ENCODE measurements around the gene ARHGAP6. TPM values are rescaled to one million over a fixed set of nuclear protein-coding genes. Genes with fewer than 3 reads are reported as not detected.

ARHGAP6 gene
- total RNA-seq, 4 donors from 2014 or later = 2.7 to 9.1 (median 4.3) TPM

- no peak overlapping the region for H3K4me3 ChIP-seq (ENCODE audit: low read depth, poor library complexity, severe bottlenecking)
- no peak for TF ChIP-seq CTCF (IDR thresholded peaks at IDR 0.05)
- TF ChIP-seq POLR2A (IDR thresholded peaks at IDR 0.05) = no peak
- 59 to 88% methylated on average over 6 of the region's 6 CpGs for WGBS, 2 donors
- DNase-seq (ENCODE audit: low spot score in 2 of 2) = no peak
- intact Hi-C loops (cut with DNase I; ENCODE audit: low total_unique reads) = no loop called here
These were observed 501.3 kb downstream of the ARHGAP6 start for GRCh38 chrX:11164433-11164832.

- 71 to 100% methylated on average over 1 of the region's 1 CpG for WGBS, 2 donors
- intact Hi-C loops (cut with DNase I; ENCODE audit: low total_unique reads) = no loop called here
- H3K4me3 ChIP-seq (ENCODE audit: low read depth, poor library complexity, severe bottlenecking) = no peak overlapping the region
- no peak for DNase-seq (ENCODE audit: low spot score in 2 of 2)
- no peak for TF ChIP-seq POLR2A (IDR thresholded peaks at IDR 0.05)
- no peak for TF ChIP-seq CTCF (IDR thresholded peaks at IDR 0.05)
These were observed 506.6 kb downstream of the ARHGAP6 start for GRCh38 chrX:11159149-11159548.

DNA sequence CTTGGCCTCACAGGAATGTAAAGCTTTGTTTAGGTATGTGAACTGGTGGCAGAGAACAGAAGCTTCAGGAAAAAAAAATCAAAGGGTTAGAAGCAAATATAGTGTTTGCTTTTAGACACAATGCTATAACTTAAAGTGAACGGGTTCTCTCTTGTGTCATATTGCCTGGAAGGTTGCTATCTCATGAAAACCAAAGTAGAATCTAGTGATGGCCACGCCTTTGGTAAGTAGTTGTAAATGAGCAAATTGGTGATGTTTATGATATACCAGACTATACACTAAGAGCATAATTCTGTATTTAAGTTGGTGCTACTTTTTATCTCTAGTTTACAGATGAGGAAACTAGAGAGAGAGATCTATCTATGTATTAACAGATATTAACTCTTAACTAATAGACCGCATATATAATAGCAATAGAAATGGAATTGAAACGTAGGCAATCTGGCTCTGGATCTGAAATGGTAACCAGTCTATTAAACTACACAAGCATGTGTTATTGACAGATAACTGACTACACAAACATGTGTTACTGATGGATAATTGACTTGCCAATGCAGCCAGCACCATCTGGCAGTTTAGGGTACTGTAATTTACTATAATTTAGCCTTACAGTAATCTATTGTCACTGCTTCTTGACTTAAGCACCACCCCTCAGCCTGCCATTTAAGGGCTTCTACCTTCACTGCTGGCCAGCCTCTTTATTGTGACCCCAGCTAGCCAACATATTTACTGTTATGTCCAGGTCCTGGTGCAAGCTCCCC lies 513.7 kb downstream of the ARHGAP6 start:
- no peak for DNase-seq (ENCODE audit: low spot score in 2 of 2)
- intact Hi-C loops (cut with DNase I; ENCODE audit: low total_unique reads) = no loop called here
- TF ChIP-seq POLR2A (IDR thresholded peaks at IDR 0.05) (no peak), CTCF (IDR thresholded peaks at IDR 0.05) (no peak)
- H3K4me3 ChIP-seq (ENCODE audit: low read depth, poor library complexity, severe bottlenecking) = no peak overlapping the region
- 75 to 83% methylated on average over 4 of the region's 4 CpGs for WGBS, 2 donors

DNA sequence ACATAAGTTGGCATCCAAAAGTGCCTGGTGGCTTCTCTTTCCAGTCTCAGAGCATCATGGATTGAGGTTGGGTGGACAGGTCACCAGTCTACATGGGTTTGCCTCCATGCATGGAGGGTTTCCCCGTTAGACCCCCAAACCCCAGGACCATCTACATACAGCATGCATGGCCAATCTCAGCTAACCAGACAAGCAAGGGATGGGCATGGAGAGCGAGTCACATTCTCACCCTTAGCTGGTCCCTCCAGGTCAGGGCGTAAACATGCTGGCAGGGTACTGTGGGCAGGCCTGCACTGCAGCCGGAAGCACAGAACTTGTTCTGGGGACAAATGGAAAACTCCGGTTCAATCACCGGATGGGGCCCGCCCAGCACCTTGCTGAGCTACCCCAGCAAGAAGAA lies 517.3 kb downstream of the ARHGAP6 start:
- intact Hi-C loops (cut with DNase I; ENCODE audit: low total_unique reads) = loop anchor here (10.0 kb wide), 1 partner anchor 626 kb away; no protein-coding TSS in a partner anchor
- TF ChIP-seq CTCF (IDR thresholded peaks at IDR 0.05) (no peak), POLR2A (IDR thresholded peaks at IDR 0.05) (no peak)
- H3K4me3 ChIP-seq (ENCODE audit: low read depth, poor library complexity, severe bottlenecking) = no peak overlapping the region
- no peak for DNase-seq (ENCODE audit: low spot score in 2 of 2)
- 78 to 92% methylated on average over 6 to 7 of the region's 7 CpGs for WGBS, 2 donors

GRCh38 chrX:11146411-11146810 lies 519.3 kb downstream of the ARHGAP6 start:
- no peak overlapping the region for H3K4me3 ChIP-seq (ENCODE audit: low read depth, poor library complexity, severe bottlenecking)
- WGBS, 2 donors = 76 to 82% methylated on average over 1 of the region's 1 CpG
- TF ChIP-seq CTCF (IDR thresholded peaks at IDR 0.05) = no peak
- TF ChIP-seq POLR2A (IDR thresholded peaks at IDR 0.05) = no peak
- intact Hi-C loops (cut with DNase I; ENCODE audit: low total_unique reads) = loop anchor here (10.0 kb wide), 1 partner anchor 628 kb away; no protein-coding TSS in a partner anchor
- no peak for DNase-seq (ENCODE audit: low spot score in 2 of 2)

All from lower leg skin (tissue), 4 donors.